Stimulated activated CD8-positive, alpha-beta memory T cell treated with anti-CD3 and anti-CD28 coated beads, Interleukin-12 subunit alpha, Interleukin-12 subunit beta, amount 100 ng/mL, for 24 hours (primary cell): ENCODE measurements around the gene SOX8.

ENCODE experiments used
- DNase-seq: peaks from one replicate; pipeline ENCODE4 v3.0.0-alpha.2; 2020; ENCODE audit errors: extremely low read depth

The SOX8 gene

GRCh38 chr16:1006781-1007180 lies 25.2 kb downstream of the SOX8 start:
- DNase-seq = no peak

- DNase-seq = no peak
Observed at GRCh38 chr16:1007284-1007850, 25.8 kb downstream of the SOX8 start.

- no peak for DNase-seq
Observed at GRCh38 chr16:1008085-1008484, 26.5 kb downstream of the SOX8 start.

- DNase-seq = no peak
Observed at GRCh38 chr16:1009358-1010150, 28.0 kb downstream of the SOX8 start.

GRCh38 chr16:1010251-1010650 lies 28.7 kb downstream of the SOX8 start:
- DNase-seq = no peak

- no peak for DNase-seq
Observed at GRCh38 chr16:1010815-1011214, 29.2 kb downstream of the SOX8 start.

- no peak for DNase-seq
Observed at GRCh38 chr16:1011316-1012082, 29.9 kb downstream of the SOX8 start.

GRCh38 chr16:1012135-1012534 lies 30.6 kb downstream of the SOX8 start:
- DNase-seq = no peak

- DNase-seq = no peak
Observed at GRCh38 chr16:1012722-1013592, 31.4 kb downstream of the SOX8 start.

- no peak for DNase-seq
Observed at GRCh38 chr16:1013593-1013900, 32.0 kb downstream of the SOX8 start.

- DNase-seq = no peak
Observed at GRCh38 chr16:1014221-1014620, 32.7 kb downstream of the SOX8 start.

- no peak for DNase-seq
Observed at GRCh38 chr16:1014771-1015495, 33.4 kb downstream of the SOX8 start.

GRCh38 chr16:1018447-1019198 lies 37.1 kb downstream of the SOX8 start:
- DNase-seq = no peak

GRCh38 chr16:1019231-1020090 lies 37.9 kb downstream of the SOX8 start:
- no peak for DNase-seq

- no peak for DNase-seq
Observed at GRCh38 chr16:1020091-1020399, 38.5 kb downstream of the SOX8 start.

GRCh38 chr16:1020591-1020990 lies 39.0 kb downstream of the SOX8 start:
- no peak for DNase-seq

GRCh38 chr16:1021553-1022160 lies 40.1 kb downstream of the SOX8 start:
- no peak for DNase-seq

GRCh38 chr16:1022466-1022865 lies 40.9 kb downstream of the SOX8 start:
- no peak for DNase-seq

- DNase-seq = no peak
Observed at GRCh38 chr16:1024138-1024537, 42.6 kb downstream of the SOX8 start.
